Superior temporal gyrus (tissue), 1 donor: Measurements from ENCODE around the gene OR2J3.
"Not testable (repeated sequence)": the region's sequence is repeated elsewhere in the genome, so short reads cannot be mapped to it uniquely, and the experiment has no call there.

Source experiments
- DNase-seq: peaks from one replicate; pipeline ENCODE4 v3.0.0-alpha.2; 2016; ENCODE audit errors: extremely low spot score

The OR2J3 gene

DNA sequence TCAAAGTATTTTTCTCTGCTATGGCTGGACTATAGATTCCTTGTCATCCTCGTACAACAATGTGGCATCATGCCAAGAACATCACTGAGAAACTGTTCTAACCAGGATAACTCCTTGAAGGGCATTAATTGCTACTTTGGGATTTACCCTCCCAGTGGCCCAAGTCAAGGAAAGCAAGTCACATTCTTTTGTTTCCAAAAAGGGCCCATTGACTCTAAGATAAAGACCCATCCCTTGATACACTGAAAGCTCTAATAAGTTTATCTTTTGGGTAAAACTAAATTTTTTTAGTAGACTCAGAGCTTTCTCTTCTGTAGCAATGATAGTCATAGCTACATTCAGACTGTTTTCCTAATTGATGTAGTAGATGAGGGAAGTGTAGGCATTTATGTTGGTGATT lies at the start of gene OR2J3:
OR2J3 (plus strand) TSS at position 301 of the 400 bp plus-strand sequence. CDS start 3,833 bp downstream, outside the sequence.
- DNase-seq = no peak

DNA sequence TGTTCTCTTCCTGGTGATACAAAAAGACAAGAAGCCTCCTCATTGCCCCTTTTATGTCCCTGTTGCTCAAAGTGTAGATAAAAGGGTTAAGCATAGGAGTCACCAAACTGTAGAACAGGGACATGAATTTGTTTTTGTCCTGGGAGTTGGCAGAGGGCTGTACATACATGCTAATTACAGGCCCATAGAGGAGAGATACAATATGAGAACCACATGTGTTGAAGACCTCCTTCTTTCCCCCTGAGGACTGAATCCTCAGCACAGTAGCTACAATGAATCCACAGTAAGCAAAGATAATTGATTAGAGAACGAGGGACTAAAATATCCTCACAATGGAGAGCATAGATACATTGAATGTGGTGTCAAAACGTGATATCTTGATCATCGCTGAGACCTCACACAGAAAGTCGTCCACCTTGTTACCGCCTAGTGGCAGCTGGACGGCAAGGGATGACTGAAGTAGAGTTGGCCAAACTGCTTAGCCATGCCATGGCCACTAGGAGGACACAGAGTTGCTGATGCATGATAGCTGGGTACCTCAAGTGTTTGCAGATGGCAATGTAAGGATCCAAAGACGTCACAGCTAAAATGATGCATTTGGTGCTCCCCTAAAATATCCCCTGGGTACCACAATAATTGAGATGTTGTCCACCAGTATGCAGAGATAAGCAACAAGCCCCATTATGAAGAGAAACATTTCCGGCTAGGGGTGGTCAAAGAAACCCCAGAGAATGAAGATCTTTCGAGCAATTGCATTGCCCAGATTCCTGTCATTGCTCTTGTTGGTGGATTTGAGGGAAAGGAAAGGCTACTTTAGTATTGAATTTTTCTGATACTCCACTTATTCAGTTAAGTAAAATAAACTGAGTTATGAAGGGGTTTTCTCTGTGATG lies 35.8 kb upstream of the OR2J3 start:
- no peak for DNase-seq

DNA sequence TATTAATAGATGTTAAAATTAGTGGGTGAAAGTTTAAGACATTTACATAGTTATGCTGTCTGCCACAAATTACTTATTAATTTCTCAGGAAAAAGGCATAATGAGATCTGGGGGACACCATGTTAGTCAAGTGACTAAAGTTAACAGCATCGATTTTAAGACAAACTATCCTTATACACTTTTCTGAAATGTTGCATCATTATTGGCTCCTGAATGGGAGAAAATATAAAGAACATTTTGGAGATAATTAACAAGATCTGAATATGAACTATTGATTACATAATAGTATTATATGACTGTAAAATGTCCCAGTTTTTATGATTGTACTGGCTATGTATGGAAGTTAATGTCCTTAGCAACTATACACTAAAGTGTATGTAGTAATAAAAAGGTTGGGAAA lies 28.7 kb upstream of the OR2J3 start:
- no peak for DNase-seq

DNA sequence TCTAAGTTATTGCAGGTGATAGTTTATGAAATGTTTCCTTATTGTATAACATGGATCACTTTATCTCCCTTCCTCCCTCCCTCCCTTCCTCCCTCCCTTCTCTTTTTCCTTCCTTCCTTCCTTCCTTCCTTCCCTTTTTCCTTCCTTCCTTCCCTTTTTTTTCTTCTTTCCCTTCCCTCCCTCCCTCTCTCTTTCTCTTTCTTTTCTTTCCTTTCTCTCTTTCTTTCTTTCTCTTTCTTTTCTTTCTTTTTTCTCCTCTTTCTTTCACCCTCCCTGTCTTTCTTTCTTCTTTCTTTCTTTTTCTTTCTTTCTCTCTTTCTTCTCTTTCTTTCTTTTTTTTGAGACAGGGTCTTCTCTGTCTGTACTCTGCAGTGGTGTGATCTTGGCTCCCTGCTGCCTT lies 26.5 kb upstream of the OR2J3 start:
- DNase-seq = no peak

DNA sequence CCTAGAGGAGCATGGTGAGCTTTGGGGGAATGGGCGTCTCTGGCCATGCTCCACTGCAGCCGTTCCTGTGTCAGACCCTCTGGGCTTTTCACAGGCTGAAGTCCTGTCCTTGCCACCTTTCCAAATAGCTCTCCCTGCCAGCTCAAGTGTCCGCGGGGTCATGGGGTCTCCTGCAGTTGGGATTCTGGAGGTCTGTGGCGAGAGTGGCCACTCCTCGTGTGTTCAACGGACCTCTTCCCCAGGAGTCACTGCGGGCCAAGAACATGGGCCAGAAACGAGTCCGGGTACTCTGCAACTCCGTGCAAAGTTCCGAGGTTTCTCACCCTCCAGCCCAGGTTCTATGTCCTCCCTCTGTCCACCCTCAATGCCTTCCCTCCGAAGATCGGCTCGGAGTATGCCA lies 25.4 kb upstream of the OR2J3 start:
- DNase-seq = no peak

DNA sequence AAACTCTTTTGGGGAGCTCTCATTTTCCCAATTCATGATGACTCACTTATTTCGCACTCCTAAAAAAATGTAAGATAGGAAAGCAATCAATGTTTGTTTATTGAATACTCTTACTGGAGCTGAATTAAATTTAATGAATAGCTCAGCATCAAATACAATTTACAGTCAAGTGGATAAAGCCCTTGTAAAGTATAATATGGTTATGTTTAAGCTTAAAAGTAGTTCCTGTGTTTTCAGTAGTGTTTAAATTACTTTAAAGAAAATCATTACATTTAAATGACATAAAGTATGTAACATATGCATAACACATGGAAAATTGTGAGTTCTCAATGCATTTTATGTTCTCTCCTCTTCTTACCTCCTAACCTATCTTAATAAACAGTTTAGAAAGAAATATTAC lies 20.6 kb upstream of the OR2J3 start, which contains the start of gene OR2B3:
OR2B3 (minus strand) TSS at position 101 of the 400 bp plus-strand sequence; CDS start at position 36, 65 bp downstream.
- DNase-seq = no peak

DNA sequence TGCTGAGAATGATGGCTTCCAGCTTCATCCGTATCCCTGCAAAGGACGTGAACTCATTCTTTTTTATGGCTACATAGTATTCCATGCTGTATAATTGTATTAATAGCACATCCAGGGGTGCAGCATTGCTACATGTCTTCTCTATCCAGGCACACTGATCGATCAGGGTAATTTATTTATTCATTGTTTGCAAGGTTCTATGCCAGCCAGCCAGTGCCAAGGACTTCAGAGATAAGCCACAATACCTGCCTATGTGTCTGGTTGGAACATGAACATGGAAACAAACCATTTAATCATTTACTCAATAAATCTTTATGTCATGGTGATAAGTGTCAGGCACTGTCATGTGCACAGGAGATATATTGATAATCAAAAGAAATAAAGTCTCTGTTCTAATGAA lies 14.9 kb upstream of the OR2J3 start:
- DNase-seq = no peak

DNA sequence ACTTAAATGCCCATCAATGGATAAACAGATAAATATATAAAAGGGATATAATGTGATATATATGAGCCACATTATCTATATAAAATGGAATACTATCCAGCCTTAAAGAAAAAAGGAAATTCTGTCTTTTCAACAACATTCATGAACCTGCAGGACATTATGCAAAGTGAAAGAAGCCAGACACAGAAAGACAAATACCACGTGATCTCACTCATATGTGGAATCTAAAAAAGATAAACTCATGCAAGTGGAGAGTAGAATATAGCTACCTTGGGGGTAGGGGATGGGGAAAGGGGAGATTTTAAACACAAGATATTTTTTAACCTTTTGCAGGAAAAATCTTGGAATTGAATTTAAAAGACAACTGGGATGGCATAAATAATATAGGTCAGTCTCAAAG lies 10.1 kb upstream of the OR2J3 start:
- no peak for DNase-seq

DNA sequence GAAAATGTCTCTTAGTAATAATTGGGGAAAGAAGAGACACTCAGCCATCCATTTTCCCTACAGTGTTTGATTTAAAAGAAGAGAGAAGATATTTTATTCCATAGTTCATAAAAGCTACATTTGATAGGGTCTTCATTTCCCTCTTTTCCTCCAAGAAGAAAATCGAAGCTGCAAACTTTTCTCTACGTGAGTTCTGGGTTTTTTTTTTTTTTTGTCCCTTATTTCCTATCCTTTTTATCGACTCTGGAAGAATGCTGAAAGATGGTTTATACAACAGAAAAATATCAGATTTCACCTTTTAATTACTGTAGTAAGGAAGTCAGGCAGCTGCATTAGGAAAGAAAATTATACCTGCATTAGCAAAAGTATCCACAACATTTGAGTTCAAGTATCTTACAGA lies 8.7 kb upstream of the OR2J3 start, which contains the start of gene OR2J1:
OR2J1 (plus strand) TSS at position 301 of the 400 bp plus-strand sequence. CDS start 1,453 bp downstream, outside the sequence.
- no peak for DNase-seq

DNA sequence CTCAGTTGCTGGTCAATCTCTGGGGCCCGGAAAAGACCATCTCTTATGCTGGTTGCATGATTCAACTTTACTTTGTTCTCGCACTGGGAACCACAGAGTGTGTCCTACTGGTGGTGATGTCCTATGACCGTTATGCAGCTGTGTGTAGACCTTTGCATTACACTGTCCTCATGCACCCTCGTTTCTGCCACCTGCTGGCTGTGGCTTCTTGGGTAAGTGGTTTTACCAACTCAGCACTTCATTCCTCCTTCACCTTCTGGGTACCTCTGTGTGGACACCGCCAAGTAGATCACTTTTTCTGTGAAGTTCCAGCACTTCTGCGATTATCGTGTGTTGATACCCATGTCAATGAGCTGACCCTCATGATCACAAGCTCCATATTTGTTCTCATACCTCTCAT lies 4.3 kb downstream of the OR2J3 start:
- no peak for DNase-seq

DNA sequence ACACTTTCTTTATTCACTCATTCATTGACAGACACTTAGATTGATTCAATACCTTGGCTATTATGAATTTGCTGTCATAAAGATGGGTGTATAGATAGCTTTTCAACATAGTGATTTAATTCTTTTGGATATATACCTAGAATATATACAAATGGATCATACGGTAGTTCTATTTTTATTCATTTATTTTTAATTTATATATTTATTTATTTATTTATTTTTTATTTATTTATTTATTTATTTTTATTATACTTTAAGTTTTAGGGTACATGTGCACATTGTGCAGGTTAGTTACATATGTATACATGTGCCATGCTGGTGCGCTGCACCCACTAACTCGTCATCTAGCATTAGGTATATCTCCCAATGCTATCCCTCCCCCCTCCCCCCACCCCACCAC lies 7.1 kb downstream of the OR2J3 start:
- DNase-seq = not testable (repeated sequence)

DNA sequence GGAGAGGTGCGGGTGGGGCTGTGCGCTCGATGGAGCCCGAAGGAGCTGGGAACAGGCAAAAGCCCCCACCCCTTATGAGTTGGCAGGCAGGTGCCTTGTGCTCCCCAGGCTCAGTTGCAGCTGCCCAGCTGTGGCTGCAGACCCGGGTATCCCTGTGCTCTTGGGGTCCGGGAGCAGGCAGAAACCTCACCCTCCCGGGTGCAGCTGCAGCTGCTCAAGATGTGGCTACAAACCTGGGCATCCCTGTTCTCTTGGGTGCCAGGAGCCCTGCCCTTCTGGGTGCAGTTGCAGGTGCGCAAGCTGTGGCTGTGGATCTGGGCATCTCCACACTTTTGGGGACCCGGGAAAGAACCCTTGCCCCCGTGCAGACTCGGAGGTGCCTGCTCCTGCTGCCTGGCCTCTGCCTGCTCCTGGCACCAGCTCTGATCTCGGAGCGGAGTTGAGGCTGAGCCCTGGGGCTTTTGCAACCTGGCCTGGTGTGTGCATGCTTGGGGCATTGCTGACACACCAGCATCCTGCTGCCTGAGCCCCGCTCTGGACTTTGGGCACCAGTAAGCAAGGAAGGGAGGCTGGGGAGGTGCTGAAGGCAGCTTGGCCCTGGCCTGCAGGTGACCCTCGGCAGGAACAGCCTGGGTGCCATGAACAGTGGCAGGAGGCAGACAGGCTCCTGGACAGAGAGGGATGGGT lies 21.6 kb downstream of the OR2J3 start:
- no peak for DNase-seq

DNA sequence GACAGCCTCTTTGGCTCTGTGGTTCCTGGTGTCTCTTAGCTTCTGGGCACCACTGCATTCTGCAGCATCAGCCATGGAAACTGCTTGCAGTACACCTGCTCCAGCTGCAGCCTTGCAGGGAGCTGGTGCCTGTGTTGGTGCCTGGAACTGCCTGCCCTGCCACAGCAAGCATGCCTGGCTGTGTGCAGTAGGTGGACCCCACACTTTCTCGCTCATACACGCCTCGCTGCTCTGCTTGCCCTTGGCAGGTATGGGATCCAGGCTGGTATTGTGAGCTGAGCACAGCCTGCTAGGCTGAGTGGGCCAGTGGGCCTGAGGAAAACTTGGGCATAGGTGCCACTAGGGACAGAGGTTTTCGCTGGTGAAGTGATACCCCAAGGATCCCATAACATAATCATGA lies 22.8 kb downstream of the OR2J3 start:
- DNase-seq = no peak

DNA sequence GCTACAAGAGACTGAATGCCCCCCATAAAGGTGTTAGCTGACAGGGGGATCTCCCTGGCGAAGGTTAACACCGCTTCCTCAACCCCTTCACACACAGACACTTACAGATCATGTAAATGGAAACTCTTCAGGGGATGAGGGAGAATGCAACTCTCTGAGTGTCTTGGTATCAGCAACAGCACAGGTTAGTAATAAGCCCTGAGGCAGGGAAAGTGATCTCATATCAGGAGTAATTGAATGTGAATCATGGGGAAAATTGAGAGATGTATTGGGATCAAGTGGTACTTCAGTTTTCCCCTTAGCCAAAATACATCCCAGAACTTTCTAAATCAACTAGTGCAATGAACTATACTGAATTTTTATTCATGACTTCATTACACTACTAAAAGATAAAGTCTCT lies 23.8 kb downstream of the OR2J3 start:
- no peak for DNase-seq

DNA sequence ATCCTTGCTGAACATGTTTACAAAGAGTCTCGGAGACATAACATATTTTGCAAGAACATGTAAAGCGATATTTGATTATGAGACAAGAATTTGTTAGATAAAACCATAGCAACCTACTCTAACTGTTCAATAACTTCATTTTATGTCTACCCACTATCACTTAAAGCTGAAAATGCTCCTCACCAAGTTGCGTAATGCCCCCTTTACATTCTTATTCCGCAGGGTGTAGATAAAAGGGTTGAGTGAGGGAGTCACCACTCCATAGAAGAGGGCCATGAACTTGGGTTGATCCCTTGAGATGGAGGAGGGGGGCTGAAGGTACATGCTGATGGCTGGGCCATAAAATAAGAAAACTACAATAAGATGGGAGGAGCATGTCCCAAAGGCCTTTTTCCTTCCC lies 29.9 kb downstream of the OR2J3 start:
- no peak for DNase-seq

DNA sequence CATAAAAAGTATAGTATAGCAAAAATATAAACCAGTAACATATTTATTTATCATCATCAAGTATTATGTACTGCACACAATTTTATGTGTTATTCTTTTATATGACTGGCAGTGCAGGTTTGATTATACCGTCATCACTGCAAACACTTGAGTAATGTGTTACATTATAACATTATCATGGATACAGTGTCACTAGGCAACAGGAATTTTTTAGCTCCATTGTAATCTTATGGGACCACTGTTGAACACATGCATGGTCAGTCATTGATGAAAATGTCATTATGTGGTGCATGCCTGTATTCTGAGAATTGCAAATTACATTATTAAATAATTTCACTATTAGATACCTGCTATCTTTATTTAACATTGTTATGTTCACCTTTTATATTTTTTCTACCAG lies 33.7 kb downstream of the OR2J3 start:
- DNase-seq = no peak

DNA sequence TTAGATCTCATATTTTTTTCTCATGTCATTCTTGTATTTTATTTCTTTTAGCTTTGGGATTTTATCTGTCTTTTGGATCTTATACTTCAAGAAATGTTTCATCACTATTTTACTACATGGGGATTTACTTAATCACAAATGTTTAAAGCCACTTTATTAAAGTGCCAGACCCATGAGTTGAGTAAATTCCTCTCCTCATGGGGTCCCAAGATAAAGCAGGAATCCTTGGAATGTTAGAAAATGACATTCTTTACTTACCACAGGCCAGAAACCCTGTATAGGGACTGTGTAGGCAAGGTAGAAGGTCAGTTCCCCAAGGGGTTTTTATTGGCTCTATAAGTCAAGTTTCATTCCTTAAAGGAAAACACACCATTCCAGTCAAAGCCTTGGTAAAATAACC lies 34.5 kb downstream of the OR2J3 start:
- DNase-seq = no peak

DNA sequence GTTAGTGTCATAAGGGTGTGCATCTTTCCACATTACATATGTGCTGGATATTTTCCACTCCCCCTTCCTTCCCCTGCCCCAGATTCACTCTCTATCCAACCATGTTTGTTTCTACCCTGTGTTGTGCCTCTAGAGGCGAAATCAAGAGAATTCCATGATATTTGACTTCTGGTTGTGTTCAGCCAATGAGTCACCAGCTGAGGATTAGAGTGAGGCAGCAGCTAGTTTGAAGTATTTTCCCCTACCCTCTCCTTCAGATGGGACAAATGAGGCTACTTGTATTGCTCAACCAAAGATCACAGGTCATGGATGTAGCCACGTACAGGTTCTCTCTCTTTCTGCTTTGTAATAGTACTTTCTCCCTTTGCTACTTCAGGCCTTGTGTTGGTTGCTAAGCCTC lies 38.3 kb downstream of the OR2J3 start:
- DNase-seq = no peak

DNA sequence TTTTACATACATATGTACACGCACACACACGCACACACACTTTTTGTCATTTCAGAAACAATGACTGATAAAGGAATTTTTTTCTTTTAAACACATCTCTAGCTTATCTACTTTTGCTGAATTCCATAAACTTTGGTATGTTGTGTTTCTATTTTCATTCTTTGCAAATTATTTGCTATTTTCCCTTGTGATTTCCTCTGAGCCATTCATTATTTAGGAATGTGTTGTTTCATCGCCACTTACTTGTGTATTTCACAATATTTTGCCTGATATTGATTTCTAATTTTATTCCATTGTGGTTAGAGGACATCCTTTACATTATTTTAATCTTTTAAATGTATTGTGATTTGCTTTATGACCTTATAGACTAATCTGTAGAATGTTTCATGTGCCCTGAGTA lies 39.2 kb downstream of the OR2J3 start:
- no peak for DNase-seq

DNA sequence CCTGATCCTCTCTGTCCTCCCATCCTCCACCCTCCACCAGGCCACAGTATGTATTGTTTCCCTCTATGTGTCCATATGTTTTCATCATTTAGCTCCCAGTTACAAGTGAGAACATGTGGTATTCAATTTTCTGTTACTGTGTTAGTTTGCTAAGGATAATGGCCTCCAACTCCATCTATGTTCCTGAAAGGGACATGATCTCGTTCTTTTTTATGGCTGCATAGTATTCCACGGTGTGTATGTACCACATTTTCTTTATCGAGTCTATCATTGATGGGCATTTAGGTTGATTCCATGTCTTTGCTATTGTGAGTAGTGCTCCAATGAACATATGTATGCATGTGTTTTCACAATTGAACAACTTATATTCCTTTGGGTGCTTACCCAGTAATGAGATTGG lies 41.6 kb downstream of the OR2J3 start:
- DNase-seq = not testable (repeated sequence)

DNA sequence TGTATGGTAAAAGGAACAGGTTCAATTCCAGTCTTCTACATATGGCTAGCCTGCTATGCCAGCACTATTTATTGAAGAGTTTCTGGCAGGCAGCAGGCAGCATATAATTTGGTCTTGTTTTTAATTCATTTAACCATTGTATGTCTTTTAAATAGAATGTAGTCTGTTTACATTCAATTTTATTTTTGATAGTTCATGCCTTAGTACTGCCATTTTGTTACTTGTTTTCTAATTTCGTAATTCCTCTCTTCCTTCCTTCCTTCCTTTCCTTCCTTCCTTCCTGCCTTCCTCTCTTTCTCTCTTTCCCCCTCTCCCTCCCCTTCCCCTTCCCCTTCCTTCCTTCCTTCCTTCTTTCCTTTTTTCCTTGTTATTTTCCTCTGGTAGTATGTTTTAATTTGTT lies 45.2 kb downstream of the OR2J3 start:
- no peak for DNase-seq

DNA sequence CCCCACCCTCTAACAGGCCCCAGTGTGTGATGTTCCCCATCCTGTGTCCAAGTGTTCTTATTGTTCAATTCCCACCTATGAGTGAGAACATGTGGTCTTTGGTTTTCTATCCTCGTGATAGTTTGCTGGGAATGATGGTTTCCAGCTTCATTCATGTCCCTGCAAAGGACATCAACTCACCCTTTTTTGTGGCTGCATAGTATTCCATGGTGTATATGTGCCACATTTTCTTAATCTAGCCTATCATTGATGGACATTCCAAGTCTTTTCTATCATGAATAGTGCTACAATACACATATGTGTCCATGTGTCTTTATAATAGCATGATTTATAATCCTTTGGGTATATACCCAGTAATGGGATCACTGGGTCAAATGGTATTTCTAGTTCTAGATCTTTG lies 47.3 kb downstream of the OR2J3 start:
- DNase-seq = not testable (repeated sequence)

DNA sequence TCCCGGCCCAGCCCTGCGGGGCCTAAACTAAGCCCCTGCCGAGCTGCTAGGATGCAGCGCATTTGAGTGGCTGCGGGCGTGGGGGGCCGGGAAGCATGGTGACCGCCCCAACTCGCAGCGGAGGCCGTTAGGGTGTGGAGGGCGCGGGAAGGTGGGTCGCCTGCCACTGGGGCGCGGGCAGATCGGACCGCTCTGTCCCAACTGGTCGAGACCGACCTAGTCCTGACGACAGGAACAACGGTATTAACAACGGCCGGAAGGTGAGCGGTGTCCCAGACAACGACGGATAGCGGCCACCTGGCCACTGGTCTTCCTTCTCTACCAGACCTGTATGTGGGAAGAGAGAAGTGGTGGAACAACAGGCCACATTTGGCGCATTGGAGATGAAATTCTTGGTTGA lies 52.1 kb downstream of the OR2J3 start:
- not testable (repeated sequence) for DNase-seq
